ENCODE data around the gene SBF2. TPM values are rescaled to one million over a fixed set of nuclear protein-coding genes. Genes with fewer than 3 reads are reported as not detected.
"Not testable (repeated sequence)": the region's sequence is repeated elsewhere in the genome, so short reads cannot be mapped to it uniquely, and the experiment has no call there.

The SBF2 gene
- total RNA-seq, 2 experiments from 2014 or later, result 7.0 to 7.1 TPM

DNA sequence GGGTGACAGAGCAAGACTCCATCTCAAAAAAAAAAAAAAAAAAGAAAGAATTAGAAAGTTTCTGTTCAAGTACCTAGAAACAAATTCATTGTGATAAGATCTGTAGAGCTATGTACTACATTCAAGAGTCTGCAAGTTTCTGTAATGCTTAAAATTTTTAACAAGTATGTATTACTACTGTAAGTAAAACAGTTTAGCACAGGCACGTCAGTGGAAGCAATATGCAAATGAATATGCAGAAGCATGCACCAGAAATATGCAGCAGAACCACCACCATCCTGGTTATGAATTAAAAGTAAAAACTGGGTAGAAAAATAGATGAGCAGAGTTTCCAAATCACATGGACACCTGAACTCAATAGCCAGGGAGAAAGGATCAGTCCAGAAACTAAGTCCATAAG is 19.3 kb downstream of the SBF2 start:
- no peak overlapping the region for H3K4me3 Mint-ChIP-seq
- H3K27me3 Mint-ChIP-seq, result no peaks in the 10 kb centered on the region
- H3K27ac Mint-ChIP-seq, result no peak overlapping the region
- H3K9me3 Mint-ChIP-seq, result no peaks in the 10 kb centered on the region
- ChIA-PET CTCF (no interaction called here), POLR2A (no interaction called here)
- intact Hi-C loops (cut with micrococcal nuclease), result no loop called here
- DNase-seq, result no peak
- H3K36me3 Mint-ChIP-seq, result no peaks in the 10 kb centered on the region
- peaks cover 3% of the 10 kb centered on the region for H3K4me1 Mint-ChIP-seq (ENCODE audit: low read depth)

DNA sequence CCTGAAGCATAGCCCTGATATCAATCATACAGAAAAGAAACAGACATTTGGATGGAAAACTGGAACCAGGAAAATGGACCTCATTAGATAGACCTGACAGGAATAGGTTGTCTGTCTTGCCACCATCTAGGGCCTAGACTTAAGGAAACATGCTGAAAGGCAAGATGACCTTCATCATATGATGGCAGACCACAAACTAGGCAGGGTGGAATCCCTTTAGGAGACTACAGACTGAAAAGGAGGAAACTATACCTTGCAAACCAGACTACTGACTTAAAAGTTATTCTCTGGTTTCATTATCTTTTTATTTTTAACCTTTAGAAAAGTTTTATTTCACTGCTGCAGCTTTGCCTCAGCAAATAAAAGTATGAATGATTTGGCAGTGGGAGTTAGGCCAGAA is 20.3 kb downstream of the SBF2 start:
- ChIA-PET CTCF (interaction anchor here (0.9 kb wide), 1 partner anchor 66 kb away, joined by 3 read pairs; no protein-coding TSS in a partner anchor), POLR2A (no interaction called here)
- Mint-ChIP-seq H3K4me3 (no peak overlapping the region), H3K27me3 (no peaks in the 10 kb centered on the region), H3K36me3 (no peaks in the 10 kb centered on the region), H3K9me3 (no peaks in the 10 kb centered on the region), H3K4me1 (ENCODE audit: low read depth) (peaks cover 3% of the 10 kb centered on the region), H3K27ac (no peak overlapping the region)
- intact Hi-C loops (cut with micrococcal nuclease), result no loop called here
- DNase-seq, result no peak

DNA sequence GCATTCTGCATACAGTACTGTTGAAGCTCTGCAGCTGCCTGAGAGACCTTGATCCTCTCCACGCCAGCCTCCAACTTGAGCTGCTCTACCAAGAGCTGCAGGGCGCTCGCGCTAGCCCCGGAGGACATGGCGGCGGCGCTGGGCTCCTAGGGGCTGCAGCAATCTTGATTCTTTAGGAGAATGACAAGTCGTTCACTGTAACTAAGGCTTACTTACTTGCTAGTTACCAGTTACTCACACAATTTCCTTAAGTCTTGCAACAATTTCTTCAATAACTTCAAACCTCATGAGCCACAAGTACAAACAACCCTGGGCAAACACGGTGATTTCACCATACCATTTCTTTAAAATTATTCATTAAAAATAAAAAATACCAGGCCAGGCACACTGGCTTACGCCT is 21.9 kb downstream of the SBF2 start:
- intact Hi-C loops (cut with micrococcal nuclease), result no loop called here
- CTCF ChIA-PET, result interaction anchor here (1.0 kb wide), 1 partner anchor 36 kb away, joined by 4 read pairs; no protein-coding TSS in a partner anchor
- POLR2A ChIA-PET, result no interaction called here
- Mint-ChIP-seq H3K27me3 (no peaks in the 10 kb centered on the region), H3K9me3 (no peaks in the 10 kb centered on the region), H3K4me3 (no peak overlapping the region), H3K4me1 (ENCODE audit: low read depth) (peaks cover 3% of the 10 kb centered on the region), H3K27ac (no peak overlapping the region), H3K36me3 (no peaks in the 10 kb centered on the region)
- DNase-seq, result no peak

DNA sequence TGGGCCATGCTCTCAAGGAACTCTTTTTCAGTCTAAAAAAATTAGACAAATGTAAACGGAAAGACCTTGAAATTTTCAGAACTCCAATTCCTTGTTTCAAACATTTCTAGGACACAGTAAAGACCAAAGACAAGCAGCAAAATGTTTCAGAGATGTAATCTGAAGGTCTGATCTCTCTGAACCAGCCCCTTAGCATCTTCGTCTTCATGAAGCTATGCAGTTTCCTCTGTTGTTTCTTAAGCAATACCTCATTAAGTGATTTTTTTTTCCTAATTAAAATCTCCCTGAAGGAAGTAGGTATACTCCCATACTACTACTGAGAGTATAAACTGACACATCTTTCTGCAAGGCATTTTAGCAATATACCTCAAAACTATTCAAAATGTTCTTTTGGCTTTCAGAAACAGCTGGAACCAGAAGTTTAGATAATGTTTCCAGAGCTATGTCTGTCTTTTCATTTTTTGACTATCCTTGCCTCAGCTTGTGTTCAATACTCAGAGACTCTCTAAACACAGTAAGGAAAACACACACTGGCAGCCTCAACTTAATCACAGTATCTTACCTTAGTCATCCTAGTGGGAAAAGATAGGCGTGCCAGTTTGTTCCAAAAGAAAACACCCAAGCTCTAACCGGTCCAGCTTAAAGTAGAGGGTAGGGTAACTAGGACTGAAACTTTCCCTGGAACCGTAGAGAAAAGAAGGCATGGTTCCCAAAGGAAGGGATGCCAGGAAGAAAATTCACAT is 25.1 kb downstream of the SBF2 start:
- ChIA-PET CTCF (interaction anchor here (0.8 to 1.8 kb wide), 3 partner anchors 60 to 98 kb away, joined by 3 to 4 read pairs (median 4); no protein-coding TSS in a partner anchor), POLR2A (no interaction called here)
- DNase-seq, result no peak
- Mint-ChIP-seq H3K4me1 (ENCODE audit: low read depth) (peaks cover 3% of the 10 kb centered on the region), H3K9me3 (peaks cover 5% of the 10 kb centered on the region), H3K27ac (no peak overlapping the region), H3K27me3 (no peaks in the 10 kb centered on the region), H3K36me3 (peaks cover 2% of the 10 kb centered on the region), H3K4me3 (no peak overlapping the region)
- intact Hi-C loops (cut with micrococcal nuclease), result no loop called here

DNA sequence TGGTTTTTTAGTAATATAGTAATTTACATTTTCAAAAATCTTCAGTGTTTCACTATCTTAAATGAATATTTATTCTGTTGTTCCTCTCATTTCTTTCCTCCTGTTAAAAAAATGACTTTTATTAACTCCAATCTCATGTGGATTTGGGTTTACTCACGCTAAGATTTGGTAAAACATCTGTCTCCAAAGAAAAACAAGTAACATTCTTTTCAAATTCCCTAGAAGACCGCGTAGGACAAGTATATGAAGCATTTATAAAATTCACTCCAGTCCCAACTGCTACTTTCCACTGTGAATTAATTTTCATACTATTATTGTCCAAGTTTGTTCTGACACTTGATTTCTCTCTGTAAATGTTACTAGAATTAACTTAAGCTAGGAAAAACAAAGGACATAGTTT is 26.2 kb downstream of the SBF2 start:
- no peak for DNase-seq
- Mint-ChIP-seq H3K4me1 (ENCODE audit: low read depth) (no peaks in the 10 kb centered on the region), H3K4me3 (no peak overlapping the region), H3K27ac (no peak overlapping the region), H3K9me3 (peaks cover 5% of the 10 kb centered on the region), H3K27me3 (no peaks in the 10 kb centered on the region), H3K36me3 (peaks cover 2% of the 10 kb centered on the region)
- ChIA-PET POLR2A (no interaction called here), CTCF (no interaction called here)
- intact Hi-C loops (cut with micrococcal nuclease), result no loop called here

DNA sequence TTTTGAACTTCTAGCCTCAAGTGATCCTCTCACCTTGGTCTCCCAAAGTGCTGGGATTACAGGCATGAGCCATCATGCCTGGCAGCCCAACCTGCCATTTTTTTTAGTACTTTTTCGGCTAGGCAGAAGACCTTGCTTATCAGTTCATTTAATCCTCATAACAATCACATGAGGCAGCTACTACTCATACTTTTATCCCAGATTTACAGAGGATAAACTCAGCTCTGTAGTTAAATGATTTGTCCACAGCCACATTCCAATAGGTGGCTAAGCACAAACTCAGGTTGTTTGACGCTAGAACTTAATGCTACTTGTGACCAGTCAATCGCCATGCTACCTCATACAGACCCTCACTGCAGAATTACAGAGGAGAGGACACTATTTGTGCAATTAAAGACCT is 28.1 kb downstream of the SBF2 start:
- Mint-ChIP-seq H3K9me3 (peaks cover 5% of the 10 kb centered on the region), H3K36me3 (peaks cover 2% of the 10 kb centered on the region), H3K4me1 (ENCODE audit: low read depth) (no peaks in the 10 kb centered on the region), H3K27ac (no peak overlapping the region), H3K27me3 (no peaks in the 10 kb centered on the region), H3K4me3 (no peak overlapping the region)
- intact Hi-C loops (cut with micrococcal nuclease), result no loop called here
- ChIA-PET POLR2A (no interaction called here), CTCF (no interaction called here)
- DNase-seq, result no peak

DNA sequence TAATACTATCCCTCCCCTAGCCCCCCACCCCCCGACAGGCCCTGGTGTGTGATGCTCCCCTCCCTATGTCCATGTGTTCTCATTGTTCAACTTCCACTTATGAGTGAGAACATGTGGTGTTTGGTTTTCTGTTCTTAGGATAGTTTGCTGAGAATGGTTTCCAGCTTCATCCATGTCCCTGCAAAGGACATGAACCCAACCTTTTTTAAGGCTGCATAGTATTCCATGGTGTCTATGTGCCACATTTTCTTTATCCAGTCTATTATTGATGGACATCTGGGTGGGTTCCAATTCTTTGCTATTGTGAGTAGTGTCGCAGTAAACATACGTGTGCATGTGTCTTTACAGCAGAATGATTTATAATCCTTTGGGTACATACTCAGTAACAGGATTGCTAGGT is 29.3 kb downstream of the SBF2 start:
- H3K4me1 Mint-ChIP-seq (ENCODE audit: low read depth); H3K4me3 Mint-ChIP-seq; CTCF ChIA-PET; POLR2A ChIA-PET; H3K9me3 Mint-ChIP-seq; intact Hi-C loops (cut with micrococcal nuclease); H3K27ac Mint-ChIP-seq; H3K36me3 Mint-ChIP-seq; DNase-seq; H3K27me3 Mint-ChIP-seq: not testable (repeated sequence)

DNA sequence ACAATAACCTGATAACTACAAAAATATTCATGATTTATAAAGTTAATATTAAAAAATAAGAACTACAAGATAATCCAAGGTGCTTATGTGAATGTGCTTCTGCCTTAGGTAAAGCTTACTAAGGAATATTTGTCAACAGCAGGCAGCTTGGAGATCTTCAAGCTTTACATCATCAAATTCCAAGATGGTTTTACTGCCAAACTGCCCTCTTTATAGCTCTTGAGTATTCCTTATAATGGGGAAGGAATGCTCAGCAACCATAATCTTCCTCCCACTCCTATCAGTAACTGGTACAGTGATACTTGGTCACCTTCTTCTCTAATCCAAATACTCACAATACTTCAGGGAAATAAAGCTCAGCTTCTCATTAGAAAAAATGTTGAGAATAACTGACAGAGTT is 30.1 kb downstream of the SBF2 start:
- H3K27me3 Mint-ChIP-seq, result no peaks in the 10 kb centered on the region
- no peak for DNase-seq
- no peak overlapping the region for H3K27ac Mint-ChIP-seq
- H3K4me1 Mint-ChIP-seq (ENCODE audit: low read depth), result no peaks in the 10 kb centered on the region
- no peak overlapping the region for H3K4me3 Mint-ChIP-seq
- intact Hi-C loops (cut with micrococcal nuclease), result no loop called here
- CTCF ChIA-PET, result interaction anchor here (1.4 kb wide), 1 partner anchor 56 kb away, joined by 3 read pairs; no protein-coding TSS in a partner anchor
- H3K36me3 Mint-ChIP-seq, result peaks cover 2% of the 10 kb centered on the region
- H3K9me3 Mint-ChIP-seq, result peaks cover 5% of the 10 kb centered on the region
- POLR2A ChIA-PET, result no interaction called here

DNA sequence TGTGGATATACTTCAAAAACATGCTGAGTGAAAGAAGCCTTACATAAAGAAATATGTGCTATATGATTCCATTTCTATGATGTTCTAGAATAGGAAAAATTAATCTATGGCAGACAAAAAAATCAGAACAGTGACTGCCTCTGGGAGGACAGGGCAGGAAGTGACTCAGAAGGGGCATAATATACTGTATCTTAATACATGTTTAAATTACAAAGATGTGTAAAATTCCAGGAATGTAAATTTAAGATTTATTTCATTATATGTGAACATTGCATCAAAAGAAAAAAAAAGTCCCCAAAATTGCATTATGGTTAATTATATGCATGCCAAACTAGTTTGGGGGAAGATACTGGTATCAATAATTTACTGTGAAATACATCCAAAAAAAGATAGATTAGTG is 32.2 kb downstream of the SBF2 start:
- intact Hi-C loops (cut with micrococcal nuclease), result no loop called here
- Mint-ChIP-seq H3K4me1 (ENCODE audit: low read depth) (no peaks in the 10 kb centered on the region), H3K9me3 (peaks cover 5% of the 10 kb centered on the region), H3K36me3 (peaks cover 2% of the 10 kb centered on the region), H3K4me3 (no peak overlapping the region), H3K27me3 (no peaks in the 10 kb centered on the region), H3K27ac (no peak overlapping the region)
- ChIA-PET POLR2A (no interaction called here), CTCF (no interaction called here)
- no peak for DNase-seq

DNA sequence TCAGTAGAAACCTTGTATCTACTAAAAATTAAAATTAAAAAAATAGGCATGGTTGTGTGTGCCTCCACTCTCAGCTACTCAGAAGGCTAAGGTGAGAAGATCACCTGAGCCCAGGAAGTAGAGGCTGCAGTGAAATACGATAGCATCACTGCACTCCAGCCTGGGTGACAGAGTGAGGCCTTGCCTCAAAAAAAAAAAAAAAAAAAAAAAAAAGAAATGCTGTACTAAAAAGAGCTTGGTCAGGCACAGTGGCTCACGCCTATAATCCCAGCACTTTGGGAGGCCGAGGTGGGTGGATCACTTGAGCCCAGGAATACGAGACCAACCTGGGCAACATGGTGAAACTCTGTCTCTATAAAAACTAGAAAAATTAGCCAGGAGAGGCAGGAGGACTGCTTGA is 36.5 kb downstream of the SBF2 start:
- POLR2A ChIA-PET, result interaction anchor here (0.6 kb wide), 1 partner anchor 27 kb away, joined by 3 read pairs; no protein-coding TSS in a partner anchor
- H3K36me3 Mint-ChIP-seq, result no peaks in the 10 kb centered on the region
- intact Hi-C loops (cut with micrococcal nuclease), result no loop called here
- no peaks in the 10 kb centered on the region for H3K27me3 Mint-ChIP-seq
- H3K9me3 Mint-ChIP-seq, result no peaks in the 10 kb centered on the region
- no peak overlapping the region for H3K27ac Mint-ChIP-seq
- no peak overlapping the region for H3K4me3 Mint-ChIP-seq
- CTCF ChIA-PET, result interaction anchor here (0.6 kb wide), 1 partner anchor 285 kb away, joined by 3 read pairs; no protein-coding TSS in a partner anchor
- DNase-seq, result no peak
- no peaks in the 10 kb centered on the region for H3K4me1 Mint-ChIP-seq (ENCODE audit: low read depth)

DNA sequence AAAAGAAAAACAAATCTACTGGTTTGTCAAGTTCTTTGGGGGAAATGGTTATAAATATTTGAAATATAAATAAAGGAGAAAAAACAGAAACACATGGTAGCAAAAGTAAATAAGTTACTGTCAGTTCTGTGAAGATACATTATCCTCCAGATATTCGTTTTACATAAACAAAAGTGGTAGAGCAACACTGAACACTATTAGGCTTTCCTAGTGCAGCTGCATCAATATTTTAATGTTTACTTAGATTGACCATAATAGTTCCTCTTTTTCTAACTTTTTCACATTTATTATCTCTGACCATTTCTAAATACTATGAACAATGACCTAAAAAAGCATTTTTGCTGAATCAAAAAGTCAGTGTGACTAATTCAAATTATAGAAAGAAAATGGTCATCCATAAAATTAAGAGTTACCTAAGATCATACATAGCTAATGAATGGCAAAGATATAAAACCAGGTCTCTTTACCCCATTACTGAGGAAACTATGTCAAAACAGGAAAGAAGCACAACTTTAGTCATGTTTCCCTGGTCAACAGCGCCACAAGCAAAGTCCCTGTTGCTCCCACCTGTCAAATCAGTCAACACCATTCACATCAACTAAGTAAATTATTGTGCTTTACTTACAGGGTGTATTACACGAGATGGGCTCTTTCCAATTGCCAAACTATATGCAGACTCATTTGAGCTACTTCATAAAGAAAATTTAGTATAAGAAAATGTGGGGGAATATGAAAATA is 38.5 kb downstream of the SBF2 start:
- Mint-ChIP-seq H3K36me3 (no peaks in the 10 kb centered on the region), H3K27me3 (no peaks in the 10 kb centered on the region), H3K9me3 (no peaks in the 10 kb centered on the region), H3K4me3 (no peak overlapping the region), H3K27ac (no peak overlapping the region), H3K4me1 (ENCODE audit: low read depth) (no peaks in the 10 kb centered on the region)
- ChIA-PET CTCF (no interaction called here), POLR2A (no interaction called here)
- DNase-seq, result no peak
- intact Hi-C loops (cut with micrococcal nuclease), result no loop called here

DNA sequence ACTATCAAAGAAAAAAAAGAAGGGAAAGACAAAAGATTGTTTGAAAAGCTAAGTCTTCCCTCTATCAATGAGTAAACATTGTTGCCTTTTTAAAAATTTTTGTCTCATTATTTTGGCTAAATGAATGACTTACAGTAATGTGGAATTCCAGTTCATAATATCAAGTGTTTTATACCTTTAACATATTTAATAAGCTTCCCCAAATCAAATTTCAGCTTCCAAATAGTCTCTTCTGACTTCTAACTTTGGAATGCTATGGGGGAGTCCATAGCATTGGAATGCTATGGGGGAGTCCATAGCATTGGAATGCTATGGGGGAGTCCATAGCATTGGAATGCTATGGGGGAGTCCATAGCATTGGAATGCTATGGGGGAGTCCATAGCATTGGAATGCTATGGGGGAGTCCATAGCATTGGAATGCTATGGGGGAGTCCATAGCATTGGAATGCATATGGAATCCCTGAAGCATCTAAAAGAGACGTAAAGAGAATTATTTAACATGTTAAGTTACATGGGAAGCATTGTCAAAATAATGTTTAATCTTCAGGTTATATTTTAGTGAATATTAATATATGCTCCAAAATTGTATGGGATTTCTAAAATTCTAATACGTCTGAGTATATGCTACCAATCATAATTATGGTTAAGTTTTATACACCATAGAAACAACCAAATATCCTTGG is 44.4 kb downstream of the SBF2 start:
- H3K4me1 Mint-ChIP-seq (ENCODE audit: low read depth); H3K27me3 Mint-ChIP-seq; H3K9me3 Mint-ChIP-seq; POLR2A ChIA-PET; H3K27ac Mint-ChIP-seq; H3K4me3 Mint-ChIP-seq; intact Hi-C loops (cut with micrococcal nuclease); H3K36me3 Mint-ChIP-seq; DNase-seq; CTCF ChIA-PET: not testable (repeated sequence)
